ENCODE results near the gene XIRP1.
A peak's percentile ranks its signal among the peaks of the same experiment; 100 is the strongest.

Gene XIRP1

GRCh38 chr3:39209329-39209970 lies 17.1 kb upstream of the XIRP1 start:
- DNase-seq = no peak

DNA sequence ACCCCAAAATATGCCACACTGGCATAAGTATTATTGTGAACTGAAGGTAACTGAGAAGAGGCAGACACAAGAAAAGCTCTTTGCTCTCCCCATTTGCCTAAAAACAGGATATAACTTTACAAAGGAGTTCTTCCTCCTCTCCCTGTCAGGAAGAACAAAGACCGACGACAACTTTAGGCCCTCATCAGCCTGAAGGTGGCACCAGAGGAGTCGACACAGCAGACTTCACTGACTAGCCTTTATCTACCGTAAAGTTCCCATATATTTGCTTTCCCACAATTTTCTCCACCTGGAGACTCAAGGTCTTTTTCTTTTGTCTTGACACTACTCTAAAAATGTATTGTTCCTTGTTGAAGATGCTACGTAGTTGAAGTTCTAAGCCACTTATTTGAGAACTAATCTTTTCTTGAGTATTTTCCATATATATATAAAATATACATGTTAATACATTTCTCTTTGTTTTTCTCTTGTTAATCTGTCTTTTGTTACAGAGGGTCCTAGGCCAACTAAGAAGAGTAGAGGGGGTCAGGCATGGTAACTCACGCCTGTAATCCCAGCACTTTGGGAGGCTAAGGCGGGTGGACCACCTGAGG lies 16.2 kb upstream of the XIRP1 start:
- peak; percentile 55 for DNase-seq

GRCh38 chr3:39207361-39208186 lies 15.2 kb upstream of the XIRP1 start:
- no peak for DNase-seq

GRCh38 chr3:39205919-39206516 lies 13.6 kb upstream of the XIRP1 start:
- DNase-seq = no peak

- DNase-seq = no peak
These were observed 12.7 kb upstream of the XIRP1 start for GRCh38 chr3:39205131-39205530.

GRCh38 chr3:39203860-39204259 lies 11.5 kb upstream of the XIRP1 start:
- no peak for DNase-seq

DNA sequence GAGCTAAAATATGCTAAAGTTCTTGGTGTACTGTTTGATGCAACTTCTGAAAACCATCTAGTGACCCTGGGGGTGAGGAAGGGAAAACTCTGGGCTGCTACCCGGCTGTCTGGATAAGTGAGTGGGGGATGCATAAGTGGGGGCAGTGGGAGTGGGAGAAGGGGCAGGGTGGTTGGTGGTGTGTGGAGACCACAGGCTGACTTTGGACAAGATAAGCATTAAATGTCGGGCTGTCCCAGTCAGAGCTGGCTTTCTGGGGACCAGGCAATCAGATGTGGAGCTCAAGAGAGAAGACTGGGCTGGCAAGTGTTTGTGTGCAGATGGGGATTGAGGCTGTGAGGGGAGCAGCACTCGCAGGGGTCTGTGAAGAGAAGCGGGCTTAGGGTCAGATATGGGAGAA lies 11.0 kb upstream of the XIRP1 start:
- no peak for DNase-seq

- DNase-seq = no peak
These were observed 9.7 kb upstream of the XIRP1 start for GRCh38 chr3:39202094-39202493.

GRCh38 chr3:39196671-39197356 lies 4.4 kb upstream of the XIRP1 start:
- DNase-seq = no peak

- DNase-seq = no peak
These were observed 3.6 kb upstream of the XIRP1 start for GRCh38 chr3:39196034-39196433.

GRCh38 chr3:39193391-39193790 lies 996 bp upstream of the XIRP1 start:
- DNase-seq = peak; percentile 39

DNA sequence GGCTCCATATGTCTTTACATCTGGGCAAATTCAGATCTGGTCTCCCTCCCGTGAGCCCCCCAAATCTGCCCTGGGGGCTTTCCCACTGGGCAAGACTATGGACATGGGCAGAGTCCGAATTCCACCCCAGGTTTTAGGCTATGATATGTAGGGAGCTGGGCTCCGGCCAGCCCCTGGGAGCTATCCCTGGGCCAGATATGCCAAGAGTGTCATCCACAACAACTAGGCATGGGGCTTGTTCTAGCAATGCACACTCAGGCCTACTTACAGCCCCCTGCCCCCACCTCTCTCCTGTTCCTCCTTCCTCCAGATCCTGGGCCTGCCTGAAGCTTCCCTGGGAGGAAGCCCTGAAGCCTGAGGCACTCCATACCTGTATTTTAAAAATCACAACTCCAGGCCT lies 622 bp downstream of the XIRP1 start:
- DNase-seq = no peak

GRCh38 chr3:39191111-39191510 lies 1.3 kb downstream of the XIRP1 start:
- DNase-seq = no peak

DNA sequence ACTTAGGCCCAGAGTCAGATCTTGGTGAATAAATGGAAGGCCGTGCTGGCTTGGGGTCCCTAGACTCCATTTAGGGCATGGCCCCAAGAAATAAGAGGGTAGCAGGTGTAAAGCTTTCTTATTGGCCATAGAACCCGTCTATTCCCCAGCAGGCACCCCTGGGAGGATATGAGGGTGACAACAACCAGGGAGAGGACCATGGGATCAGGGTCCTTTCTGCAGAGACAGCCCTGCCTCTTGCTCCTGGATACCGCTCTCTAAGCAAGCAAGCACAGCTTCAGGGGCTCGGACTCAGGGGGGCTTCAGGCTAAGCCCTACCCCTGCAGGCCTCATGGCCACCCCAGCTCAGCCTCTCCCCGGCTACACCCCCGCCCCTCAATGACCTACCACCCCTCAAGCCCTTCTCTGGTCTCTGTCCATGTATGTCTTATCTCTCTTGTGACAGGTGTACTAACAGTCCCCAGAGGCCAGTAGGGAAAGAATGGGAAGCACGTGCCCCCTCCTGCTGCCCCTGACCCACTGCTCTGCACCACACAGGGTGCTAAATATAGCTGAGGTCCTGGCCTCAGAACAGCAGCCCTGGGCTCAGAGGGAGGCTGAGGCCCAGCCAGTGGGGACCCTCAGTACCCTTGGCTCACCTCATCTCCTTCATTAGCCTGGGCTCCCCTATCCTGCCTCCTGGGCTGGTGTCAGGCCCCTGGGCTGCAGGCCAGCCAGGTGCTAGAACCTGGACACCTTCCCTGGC lies 1.9 kb downstream of the XIRP1 start:
- no peak for DNase-seq

- DNase-seq = peak; percentile 48
These were observed 2.5 kb downstream of the XIRP1 start for GRCh38 chr3:39189959-39190269.

DNA sequence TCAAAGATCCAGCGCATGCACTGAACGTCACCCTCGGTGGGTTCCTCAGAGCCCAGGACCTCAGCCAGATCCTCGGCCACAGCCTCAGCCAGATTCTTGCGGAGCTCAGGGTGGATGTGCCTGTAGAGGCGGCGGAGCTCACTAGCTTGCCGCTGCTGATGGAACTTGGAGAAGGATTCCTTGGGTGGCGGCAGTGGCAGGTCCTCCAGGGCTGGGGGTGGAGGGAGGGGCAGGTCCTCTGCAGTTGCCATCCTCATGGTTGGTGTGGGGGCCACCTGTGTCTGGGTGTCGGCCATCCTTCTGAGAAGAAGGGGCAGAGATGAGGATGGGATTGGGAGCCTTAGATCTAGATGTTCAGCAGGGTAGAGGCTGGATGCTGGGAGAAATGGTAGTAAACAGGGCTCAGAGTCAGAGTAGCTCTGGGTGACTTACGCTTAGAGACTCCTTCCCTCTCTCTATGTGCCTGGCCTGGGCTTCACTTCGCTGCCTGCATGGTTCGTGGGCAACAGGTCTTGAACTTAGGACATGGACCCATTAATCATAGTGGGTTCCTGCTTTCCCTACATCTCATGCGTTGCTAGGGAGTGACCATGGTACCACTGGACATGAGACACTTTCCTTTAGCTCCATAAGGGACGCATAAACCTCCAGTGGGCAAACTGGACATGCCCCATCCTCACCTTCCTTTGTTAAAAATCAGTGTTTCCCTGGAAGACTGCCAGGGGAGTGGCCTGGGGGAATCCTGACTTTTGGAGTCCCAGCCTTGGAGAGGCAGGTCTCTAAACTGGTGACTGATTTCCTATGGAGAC lies 3.0 kb downstream of the XIRP1 start:
- no peak for DNase-seq

DNA sequence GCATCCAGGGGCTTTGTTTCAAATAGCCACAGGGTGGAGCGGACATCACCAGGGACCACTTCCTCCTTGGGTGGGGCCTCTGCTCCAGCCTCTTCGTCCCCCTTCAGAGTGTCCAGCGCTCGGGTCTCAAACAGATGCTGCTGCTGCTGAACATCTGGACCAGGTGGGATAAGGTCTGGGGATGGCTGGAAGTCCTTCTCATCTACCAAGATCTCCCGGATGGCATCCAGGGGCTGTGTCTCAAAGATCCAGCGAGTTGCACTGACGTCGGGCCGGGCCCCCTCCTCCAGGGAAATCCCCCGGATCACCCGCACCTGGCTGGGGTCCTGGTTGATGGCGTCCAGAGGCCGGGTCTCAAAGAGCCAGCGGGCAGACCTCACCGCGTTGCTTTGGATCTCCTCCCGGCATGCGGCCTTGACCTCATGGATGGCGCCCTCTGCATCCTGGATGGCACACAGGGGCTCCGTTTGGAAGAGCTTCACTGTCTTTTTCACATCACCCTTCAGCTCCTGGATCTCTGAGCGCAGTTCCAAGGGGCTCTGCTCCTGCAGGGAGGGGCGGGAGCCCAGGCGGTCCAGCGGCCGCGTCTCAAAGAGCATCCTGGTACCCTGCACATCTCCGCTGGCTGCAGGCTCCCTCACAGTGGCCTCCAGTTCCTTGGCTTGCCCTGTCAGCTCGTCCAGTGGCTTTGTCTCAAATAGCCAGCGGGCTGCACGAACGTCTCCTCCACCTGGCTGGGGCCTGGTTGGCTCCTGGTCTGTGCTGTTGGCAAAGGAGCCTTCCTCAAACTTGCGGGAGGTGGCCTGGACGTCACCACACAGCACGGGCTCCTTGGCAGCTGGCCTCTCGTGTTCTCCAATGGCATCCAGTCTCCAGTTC lies 3.9 kb downstream of the XIRP1 start:
- no peak for DNase-seq

DNA sequence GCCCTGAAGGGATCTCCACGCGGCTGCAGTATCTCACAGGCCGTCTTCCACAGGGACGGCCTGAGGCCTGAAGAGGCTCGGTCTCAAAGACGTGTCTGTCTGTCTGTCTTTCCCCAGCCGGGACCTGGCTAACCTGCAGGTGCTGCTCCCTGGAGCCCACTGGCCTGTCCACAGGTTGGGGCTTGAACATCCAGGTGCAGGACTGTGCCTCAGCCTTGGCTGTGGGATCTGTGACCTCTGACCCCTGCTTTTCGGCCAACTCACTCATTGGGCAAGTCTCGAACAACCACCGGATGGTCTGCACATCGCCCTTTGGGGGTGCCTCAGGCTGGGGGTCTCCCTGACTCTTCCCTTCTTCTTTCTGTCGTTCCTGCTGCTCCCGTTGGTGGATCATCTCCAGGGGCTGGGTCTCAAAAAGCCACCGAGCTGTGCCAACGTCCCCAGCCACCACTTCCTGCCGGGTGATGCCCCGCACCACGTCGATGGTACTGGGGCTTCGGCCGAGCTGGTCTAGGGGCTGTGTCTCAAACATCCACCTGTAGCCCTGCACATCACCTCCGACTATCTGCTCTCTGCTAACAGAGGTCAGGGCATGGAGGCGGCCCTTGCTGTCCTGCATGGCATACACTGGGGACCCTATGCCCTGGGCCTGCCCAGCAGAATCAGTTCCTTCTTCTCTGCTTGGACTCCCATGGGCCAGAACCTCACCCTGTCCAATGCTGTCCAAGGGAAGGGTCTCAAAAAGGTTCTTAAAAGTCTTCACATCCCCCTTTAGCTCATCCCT lies 4.8 kb downstream of the XIRP1 start:
- no peak for DNase-seq

DNA sequence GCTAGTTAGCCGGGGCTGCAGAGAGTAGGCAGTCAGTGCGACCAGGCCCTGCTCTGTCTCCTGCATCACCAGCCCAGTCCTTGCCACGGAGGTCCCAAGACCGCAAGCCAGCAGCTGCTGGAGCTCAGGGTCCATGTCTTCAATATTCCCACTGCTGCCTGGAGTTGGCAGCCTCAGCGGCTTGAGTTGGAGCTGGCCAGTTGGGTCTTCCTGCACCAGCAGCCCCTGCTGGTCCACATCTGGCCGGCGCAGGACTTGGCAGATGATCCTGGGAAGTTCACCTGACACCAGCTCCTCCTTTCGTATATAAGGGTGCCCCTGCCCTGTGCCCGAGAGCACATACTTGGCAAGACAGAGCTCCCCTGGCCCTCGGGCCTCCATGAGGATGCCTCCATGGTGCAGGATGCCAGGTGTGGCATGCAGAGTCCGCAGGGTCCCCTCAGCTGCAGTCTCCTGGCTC lies 5.7 kb downstream of the XIRP1 start:
- DNase-seq = no peak

Measured in fibroblast of skin of right quadriceps (primary cell).